Sigmoid colon (tissue), 4 donors: ENCODE measurements around the gene PPP2R5E.

ENCODE experiments used
- CTCF ChIP-seq, 4 experiments: fragments of 450-650 bp in 3 of 4; fragments of 200-600 bp in 1 of 4; IDR thresholded peaks; one replicate each; pipeline ENCODE4 v1.5.1; 2016 to 2019; ENCODE audit warnings: antibody characterized with exemption in 4 of 4, mild to moderate bottlenecking in 3 of 4, moderate library complexity in 2 of 4
- POLR2AphosphoS5 ChIP-seq, 4 donors: sonication (generic); formaldehyde crosslinking; IDR thresholded peaks; one replicate each; pipeline ENCODE4 v1.6.1; 2017; ENCODE audit warnings: antibody characterized with exemption in 4 of 4

DNA sequence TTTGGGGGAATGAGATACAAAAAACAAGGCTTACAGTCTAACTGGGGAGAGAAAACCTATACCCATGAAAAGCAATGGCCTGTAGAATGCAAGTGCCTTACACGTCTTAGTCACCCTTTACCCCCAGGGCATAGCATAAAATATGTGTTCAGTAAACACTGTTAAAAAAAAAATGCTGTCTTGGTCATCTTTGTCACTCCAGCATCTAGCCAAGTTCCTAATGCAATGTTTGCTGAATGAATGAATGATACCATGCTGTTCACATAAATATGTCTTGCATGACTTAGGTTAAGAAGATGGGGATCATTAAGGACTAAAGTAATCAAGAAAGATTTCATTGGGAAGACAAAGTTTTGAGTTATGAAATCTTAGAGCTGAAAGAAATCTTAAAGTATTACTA is 38.5 kb downstream of the PPP2R5E start:
- TF ChIP-seq CTCF (IDR thresholded peaks at IDR 0.05) (no peak), POLR2AphosphoS5 (IDR thresholded peaks at IDR 0.05) (no peak)
